AML-193 (cell line): Measurements from ENCODE around the gene INSIG1.

Experiments used
- DNase-seq, 2 experiments: peaks; one replicate each; lab custom pipeline; 2025; lab: John Stamatoyannopoulos, UW

Gene INSIG1

DNA sequence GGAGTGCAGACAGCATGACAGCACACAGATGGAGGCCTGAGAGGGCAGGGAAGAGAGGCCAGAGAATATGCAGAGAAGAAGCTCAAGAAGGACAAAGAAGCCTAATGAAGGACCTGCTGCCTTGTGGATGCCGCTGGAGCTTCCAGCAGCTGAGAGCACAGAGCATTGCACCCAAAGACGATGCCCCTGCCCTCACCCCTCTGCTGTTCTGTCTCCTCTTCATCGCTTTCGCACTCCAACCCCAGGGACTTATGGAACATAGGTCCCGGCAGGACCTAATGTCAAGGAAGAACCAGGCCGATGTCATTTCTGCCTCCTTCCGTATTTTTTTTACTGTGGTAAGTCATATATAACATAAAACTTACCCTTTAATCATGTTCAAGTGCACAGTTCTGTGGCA is 12.3 kb upstream of the INSIG1 start:
- DNase-seq: no peak

DNA sequence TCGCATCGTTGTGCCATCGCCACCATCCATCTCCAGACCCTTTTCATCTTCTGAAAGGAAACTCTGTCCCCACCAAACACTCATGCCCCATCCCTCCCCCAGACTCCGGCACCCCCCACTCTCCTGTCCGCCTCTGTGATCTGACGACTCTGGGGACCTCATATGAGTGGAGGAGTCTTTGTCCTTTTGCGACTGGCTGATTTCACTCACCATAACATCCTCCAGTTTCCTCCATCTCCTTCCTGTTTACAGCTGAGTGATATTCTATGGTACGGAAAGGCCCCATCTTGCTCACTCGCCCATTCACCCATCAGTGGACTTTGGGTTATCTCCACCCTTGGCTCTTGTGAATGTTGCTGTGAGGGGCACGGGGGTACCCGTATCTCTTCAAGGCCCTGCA is 11.8 kb upstream of the INSIG1 start:
- no peak for DNase-seq

DNA sequence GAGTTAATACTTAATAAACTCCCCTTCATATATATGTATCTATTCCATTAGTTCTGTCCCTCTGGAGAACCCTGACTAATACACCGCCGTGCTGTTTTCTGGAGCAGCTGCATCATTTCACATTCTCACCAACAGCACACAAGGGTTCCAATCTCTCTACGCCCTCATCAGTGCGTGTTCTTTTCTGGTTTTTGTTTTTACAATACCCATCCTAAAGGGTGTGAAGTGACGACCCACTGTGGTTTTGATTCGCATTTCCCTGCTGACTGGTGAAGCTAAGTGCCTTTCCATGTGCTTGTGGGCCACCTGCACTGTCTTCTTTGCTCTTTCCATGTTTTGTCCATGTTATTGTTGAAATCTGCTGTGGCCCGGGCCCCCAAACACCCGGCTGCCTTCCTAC is 11.0 kb upstream of the INSIG1 start:
- no peak for DNase-seq

DNA sequence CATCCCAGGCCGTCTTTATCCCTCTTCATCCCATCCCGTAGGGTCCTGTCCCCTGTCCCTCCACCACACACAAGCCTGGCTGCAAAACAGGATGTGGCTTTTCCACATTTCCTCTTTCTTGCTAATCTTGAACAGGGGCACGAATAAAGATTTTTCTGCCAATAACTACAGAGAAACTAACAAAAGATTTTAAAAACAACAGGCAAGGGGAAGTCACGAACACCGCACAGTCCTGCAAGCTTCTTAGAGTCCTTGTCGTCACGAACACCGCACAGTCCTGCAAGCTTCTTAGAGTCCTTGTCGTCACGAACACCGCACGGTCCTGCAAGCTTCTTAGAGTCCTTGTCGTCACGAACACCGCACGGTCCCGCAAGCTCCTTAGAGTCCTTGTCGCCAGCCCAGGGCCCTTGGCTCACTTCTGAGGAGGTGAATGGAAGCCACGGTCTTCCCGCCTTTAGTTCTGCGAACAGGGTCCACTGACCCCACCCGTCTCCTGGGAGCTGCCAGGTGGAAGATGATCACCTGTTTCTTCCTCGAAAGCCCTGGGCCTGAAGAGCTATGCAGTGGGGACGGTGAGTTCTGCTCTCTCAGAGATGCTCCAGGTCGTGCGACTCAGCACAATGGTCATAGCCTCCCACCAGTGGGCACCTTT is 10.3 kb upstream of the INSIG1 start:
- DNase-seq: no peak

DNA sequence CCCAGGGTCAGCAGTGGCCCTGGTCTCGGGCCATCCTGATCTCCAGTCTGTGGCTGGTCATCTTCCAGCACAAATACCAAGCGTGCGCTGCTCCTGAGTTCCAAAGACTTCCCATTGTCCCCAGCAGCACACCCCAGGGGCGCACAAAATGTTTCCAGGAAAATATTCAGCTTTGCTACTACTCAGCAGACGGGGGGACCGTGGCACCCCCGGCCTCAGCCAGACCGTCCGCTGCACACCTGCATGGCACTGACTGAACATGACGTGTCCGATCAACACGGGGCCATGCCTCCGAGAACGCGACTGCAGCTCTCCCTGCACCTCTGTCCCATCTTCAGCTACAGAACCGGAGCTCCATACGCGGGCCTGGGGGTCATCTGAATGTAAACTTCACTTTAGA is 9.6 kb upstream of the INSIG1 start:
- no peak for DNase-seq

DNA sequence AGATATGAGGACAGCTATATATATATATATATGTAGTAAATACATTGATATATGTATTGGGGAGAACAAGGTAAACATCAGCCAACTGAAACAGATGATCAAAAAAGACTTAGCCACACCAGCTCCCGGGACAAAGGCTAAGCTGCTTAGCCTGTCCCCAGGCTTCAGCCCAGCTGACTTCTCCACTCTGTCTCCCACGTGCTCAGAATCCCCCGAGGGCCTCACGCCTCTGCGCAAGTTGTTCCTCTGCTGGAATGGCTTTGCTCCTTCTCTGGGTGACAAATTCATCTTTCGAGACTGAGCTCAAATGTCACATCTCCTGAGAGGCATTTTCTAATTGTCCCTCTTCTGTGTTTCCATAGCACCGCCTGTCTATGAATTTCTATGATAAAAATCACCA is 8.6 kb upstream of the INSIG1 start:
- no peak for DNase-seq

DNA sequence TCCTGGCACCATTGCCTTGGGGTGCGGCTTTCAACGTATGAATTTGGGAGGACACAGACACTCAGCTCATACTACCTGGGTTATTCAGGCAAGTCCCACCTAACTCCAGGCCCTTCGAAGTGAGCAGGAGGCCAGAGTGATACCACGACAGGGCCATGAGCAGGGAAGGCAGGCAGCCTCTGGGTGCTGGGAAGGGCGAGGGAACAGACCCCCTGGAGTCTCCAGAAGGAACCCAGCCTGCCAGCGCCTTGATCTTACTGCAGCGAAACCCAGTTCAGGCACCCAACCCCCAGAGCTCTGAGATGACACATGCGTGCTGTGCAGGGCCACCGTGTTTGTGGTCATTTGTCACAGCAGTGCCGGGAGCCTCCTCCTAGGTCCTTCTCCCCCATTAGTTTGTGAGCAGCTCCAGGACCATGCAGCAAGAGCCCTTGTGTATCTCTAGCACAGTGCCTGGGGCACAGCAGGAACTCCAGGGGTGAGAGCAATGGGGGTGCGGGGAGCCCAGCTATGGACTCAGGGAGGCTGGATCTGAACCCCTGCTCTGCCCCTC is 7.7 kb upstream of the INSIG1 start:
- no peak for DNase-seq

DNA sequence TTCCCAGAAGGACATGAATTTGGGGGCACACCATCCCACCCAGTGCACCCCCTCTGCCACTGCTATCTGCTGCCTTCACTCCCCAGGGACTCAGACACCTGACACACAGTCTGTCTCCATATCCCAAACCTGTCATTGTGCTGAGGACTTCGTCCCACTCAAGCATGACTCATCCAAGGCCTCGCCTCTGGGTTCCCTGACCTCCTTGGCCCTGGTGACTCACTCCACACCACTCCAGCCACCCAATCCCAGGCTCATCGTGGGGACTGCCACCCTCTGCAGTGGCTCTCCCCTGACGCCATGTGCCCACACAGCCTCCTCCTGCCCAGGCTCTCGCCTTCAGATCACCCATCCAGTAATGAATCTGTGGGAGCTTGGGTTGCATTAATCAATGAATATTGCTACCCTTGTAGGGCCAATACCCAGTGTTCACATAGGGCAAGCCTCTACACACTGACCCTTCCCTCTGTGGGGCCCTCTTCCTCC is 6.6 kb upstream of the INSIG1 start:
- DNase-seq: no peak

DNA sequence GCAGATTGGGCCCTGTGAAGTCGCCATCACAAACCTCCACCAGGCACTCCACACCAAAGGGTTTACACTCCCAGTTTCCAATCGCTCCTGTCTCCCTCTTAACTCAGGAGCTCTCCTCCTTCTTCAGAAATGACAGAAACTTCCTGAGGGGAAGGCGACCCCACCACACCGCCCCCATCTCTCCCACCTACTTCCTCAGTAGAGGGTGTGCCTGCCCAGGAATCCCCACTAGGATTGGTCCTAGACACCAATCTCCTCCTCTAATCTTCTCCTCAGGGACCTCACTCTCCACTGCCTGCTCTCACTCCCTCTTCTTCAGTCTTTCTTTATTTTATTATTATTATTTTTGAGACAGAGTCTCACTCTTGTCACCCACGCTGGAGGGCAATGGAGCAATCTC is 5.9 kb upstream of the INSIG1 start:
- no peak for DNase-seq

DNA sequence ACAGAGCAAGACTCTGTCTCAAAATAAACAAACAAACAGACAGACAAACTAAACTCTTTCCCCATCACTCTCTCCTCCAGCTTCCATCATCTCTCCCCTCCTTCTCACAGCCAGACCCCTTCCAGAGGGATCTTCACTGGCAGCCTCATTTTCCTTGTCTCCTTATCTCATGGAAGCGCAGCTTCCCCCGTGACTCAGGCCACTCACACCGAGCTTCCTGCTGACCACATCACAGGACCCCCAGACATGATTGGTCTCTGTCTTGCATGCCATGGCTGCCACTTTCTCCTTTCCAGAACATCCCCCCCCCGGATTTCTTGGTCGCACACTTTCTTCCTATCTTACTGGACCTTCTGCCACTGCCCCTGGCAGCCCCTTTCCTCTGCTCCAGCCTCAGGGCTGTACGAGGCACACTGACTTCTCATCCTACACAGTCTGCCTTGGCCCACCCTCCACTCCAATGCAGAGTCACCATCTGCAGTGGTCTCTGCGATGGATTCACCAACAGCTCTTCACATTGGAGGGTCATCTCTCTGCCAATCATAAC is 4.9 kb upstream of the INSIG1 start:
- DNase-seq: no peak

DNA sequence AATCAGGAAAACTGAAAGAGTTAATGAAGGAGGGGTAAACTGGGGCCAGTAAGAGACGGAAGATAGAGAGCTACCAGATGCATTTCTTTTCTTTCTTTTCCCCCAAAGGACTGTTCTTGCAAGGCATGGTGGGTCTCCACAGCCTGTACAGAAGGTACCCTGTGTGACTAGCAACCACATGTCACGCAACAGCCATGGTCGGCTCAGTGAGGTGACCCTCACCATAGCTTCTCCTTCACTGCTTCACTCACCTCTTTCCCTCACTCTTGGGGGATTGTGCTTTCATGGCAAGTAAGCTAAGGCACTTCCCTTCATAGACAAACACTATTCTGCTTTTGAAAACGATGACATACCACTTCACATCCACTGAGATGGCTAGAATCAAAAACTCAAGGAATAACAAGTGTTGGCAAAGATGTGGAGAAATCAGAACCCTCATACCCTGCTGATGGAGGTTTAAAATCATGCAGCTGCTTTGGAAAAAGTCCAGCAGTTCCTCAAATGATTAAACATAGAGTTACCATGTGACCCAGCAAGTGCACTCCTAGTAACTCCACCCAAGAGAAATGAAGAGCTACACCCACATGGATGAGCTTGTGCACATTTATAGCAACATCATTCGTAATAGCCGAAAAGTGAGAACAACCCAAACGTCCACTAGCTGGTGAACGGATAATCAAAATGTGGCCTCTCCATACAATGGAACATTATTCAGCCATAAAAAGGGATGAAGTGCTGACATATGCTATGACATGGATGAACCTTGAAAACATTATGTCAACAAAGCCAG is 3.8 kb upstream of the INSIG1 start:
- DNase-seq: no peak

DNA sequence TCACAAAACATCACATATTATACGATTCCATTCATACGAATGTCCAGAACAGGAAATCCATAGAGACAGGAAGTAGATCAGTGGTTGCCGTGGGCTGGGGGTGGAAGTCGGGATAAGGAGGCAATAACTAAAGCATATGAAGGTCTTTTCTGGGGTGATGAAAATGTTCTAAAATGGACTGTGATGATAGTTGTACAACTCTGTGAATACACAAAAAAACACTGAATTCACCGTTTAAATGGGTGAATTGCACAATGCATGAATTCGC is 3.2 kb upstream of the INSIG1 start:
- no peak for DNase-seq

DNA sequence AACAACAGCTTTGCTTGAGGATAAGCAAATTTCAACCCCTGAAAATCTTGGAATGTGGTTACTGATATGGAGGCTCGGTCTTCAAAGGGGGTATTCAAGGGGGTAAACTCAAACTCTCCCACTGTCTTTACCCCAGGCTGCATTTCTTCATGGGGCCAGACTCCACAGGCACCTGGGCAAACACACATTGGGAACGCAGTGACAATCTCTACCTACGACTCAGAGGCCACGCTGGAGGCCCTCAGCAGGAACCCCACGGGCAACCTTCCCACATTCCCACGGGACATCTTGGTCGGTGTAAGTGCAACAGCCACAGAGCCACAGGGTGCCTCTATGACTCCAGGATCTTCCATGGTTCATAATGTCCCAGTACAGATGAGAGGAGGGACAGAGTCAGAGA is 2.2 kb upstream of the INSIG1 start:
- no peak for DNase-seq

DNA sequence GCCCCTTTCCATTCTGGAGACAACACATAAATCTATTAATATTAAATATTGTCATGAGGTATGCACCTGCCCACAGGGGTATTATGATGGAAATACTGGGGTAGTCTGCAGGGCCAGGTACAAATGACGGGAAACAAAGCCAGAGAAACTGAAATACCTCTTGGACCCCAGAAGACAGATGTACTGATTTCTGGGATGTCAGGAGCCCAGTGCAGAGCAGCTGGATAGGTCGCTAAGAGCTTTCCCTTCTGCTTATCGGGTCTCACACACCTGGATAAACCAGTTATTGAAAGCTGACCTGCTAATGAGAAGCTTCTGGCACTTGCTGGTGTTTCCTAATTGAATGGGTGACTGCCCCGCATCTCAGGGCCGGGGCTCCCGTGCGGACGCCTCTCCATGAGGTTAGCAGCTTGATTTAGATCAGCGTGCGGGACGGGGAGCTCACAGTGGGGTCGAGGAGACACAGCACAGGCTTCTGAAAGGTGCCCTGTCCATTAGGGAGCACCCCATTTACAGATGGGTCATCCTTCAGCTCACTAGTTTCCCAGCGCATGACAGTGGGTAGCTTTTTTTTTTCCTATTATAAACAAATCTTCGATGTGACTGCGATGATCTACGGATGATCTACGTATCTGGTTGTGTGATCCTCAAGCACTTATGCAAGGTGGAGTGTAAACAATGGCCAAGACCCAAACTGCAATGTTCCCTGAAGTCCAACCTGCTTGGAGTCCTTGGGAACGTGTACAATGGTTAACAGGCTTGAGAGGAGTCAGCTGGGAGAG is 1.5 kb upstream of the INSIG1 start:
- DNase-seq: no peak

DNA sequence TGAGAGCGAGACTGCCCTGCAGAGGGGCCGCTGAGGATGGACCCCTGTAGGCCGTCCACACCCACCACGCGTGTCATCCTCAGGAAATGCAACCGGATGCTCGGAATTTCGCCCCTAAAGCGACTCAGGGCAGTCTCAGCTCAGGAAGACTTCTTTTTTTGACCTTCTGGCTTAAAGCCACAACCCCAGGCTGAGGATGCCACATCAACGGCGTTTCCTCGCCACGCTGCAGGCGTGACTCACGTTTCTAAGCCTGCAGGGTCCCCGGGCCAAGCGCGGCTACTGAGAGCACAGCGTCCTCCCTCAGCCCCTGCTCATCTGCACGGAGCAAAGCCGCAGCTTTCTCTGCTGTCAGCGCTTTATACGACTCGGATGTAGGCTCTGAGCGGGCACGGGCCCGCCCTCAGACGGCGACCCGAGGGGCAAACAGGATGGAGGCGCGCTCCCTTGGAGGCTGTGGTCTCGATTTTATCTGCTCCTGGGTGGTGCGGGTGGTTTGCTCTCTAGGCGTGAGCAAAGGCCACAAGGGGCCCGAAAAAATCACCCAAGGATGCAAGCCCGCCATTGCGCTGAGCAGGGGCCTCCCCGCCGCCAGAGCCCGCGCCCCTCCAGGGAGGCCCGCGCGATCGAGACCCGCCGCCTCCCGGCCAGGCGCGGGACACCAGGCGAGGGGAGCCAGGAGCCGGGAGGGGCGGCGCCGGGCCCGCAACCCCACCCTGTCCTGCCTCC is 726 bp upstream of the INSIG1 start:
- DNase-seq: peak in 1 of 2 experiments; percentile 20

DNA sequence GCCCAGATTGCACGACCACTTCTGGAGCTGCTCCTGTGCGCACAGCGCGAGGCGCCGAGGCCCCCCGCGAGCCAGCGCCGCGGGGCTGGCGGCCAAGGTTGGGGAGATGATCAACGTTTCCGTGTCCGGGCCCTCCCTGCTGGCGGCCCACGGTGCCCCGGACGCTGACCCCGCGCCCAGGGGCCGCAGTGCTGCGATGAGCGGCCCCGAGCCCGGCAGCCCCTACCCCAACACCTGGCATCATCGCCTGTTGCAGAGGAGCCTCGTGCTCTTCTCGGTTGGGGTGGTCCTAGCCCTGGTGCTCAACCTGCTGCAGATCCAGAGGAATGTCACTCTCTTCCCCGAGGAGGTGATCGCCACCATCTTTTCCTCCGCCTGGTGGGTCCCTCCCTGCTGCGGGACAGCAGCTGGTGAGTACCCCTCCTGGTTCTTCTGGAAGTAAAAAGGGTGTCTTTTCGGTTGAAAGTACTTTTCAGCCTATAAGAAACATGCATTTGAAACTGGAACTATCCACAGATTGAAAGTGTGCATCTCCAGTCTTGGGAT is 683 bp downstream of the INSIG1 start:
- no peak for DNase-seq

DNA sequence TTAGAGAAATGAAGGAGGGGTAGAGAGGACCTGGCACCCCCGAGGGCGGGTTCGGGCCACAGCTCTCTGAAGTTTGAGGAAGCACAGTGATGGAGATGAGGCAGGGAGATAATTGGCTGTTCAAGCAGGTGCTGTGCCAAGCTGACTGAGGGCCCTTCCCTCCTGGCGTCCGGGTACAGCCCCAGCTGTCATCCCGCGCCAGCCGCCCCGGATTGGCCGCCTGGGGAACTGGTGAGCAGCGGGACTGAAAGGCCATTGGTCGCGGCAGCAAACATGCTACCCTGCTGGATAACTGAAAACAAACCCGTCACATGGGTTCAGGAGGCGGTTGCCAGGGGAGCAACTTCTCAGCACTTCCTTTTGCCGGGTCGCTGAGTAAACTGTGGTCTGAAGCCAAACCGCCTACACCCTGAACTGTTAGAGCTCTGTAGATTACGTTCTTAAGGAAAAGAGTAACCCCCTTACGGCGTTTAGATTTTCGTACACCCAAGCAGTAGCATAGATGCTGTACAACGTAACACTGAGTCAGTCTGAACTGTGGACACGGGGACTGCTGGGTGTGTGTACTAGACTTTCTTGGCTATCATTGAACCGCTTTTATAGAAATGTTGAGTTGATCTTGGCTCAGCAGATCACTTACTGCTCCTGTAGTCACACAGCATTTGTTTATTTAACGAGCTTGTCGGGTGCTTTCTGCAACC is 1.3 kb downstream of the INSIG1 start:
- peak; percentile 96 to 97 for DNase-seq

DNA sequence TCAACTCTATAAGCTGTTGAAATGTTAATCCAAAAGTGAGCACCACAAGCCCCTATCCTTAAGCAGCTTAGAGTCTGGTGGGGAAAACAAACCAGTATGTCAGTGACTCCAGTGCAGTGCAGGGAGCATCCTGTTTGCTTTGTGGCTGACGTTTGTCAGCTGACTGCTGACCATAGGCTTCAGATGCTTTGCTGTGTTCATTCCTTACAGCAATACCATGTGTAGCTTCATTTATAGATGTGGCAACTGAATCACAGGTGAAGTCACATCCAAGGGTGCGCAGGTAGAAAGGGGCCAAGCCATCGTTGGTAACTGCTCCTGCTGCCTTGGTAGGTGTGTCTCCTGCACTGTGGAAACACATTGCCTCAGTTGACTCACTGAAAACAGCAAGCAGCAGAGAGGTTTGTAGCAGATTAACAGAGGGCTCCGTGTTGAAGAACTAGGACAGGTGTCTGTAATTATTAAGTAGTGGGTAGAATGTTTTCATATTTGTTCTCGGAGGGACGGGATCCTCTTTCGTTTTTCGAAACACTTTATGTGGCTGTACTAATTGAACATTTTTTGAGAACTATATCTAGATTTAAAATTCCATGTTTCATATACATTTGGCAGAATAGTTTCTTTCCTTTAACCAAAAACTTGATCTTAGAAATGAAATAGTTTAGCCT is 2.0 kb downstream of the INSIG1 start:
- no peak for DNase-seq

DNA sequence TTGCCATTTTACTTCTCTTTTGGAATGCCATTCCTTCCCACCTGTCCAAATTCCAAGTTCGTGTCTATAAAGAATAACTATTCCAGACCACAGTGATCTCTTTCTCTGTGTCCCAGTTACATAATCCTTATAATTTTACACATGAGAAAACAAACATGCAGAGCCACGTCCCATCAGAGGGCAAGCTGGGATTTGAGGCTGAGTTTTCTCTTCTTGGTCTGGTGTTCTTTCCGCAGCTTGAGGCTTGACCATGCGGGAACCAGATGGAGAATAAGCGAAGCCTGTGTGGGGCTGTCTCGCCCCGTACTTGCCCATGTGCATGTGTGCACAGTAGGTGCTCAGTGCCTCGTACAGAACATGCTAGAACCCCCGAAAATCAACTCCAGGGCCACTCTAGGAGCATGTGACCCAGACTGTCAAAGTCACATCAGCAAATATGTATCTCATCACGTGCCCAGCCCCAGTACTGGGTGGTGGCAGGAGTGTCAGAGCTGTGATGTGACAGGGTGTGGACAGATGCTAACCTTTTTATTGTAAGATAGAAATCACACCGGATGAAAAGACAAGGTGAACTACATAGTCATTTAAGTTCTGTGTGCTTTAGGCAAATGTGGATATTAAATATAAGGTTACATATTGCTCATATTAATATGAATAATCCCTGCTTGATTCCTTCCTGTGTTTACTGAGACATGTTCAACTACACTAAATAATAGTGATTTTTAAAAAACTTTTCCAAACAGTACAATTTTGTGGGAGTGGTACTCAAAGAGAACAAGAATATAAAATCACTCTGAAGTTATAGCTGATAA is 3.2 kb downstream of the INSIG1 start:
- peak in 1 of 2 experiments; percentile 22 for DNase-seq
